HUES48 (cell line): Measurements from ENCODE around the gene TAF6L.

Experiments
- H3K27ac ChIP-seq: one replicate; pipeline ENCODE4 v1.7.0; 2013; ENCODE audit warnings: low read depth, low read length, inconsistent platforms
- H3K27me3 ChIP-seq: 2 replicates; pipeline ENCODE4 v1.6.1; 2013; ENCODE audit warnings: mild to moderate bottlenecking, low read length; ENCODE audit not compliant: control insufficient read depth, insufficient read depth
- H3K36me3 ChIP-seq: 2 replicates; pipeline ENCODE4 v1.6.1; 2013; ENCODE audit warnings: low read length; ENCODE audit not compliant: control insufficient read depth, insufficient read depth
- H3K4me1 ChIP-seq: 2 replicates; pipeline ENCODE4 v1.6.1; 2013; ENCODE audit warnings: mild to moderate bottlenecking, low read length; ENCODE audit not compliant: control insufficient read depth, insufficient read depth
- H3K4me3 ChIP-seq: 2 replicates; pipeline ENCODE4 v1.5.1; 2013; ENCODE audit warnings: mild to moderate bottlenecking, low read depth, low read length
- H3K9ac ChIP-seq: 2 replicates; pipeline ENCODE4 v1.6.1; 2013; ENCODE audit warnings: mild to moderate bottlenecking, low read depth, low read length, moderate library complexity
- H3K9me3 ChIP-seq: 2 replicates; pipeline ENCODE4 v1.6.1; 2013; ENCODE audit warnings: low read length; ENCODE audit not compliant: control insufficient read depth, insufficient read depth

Gene TAF6L, protein sequence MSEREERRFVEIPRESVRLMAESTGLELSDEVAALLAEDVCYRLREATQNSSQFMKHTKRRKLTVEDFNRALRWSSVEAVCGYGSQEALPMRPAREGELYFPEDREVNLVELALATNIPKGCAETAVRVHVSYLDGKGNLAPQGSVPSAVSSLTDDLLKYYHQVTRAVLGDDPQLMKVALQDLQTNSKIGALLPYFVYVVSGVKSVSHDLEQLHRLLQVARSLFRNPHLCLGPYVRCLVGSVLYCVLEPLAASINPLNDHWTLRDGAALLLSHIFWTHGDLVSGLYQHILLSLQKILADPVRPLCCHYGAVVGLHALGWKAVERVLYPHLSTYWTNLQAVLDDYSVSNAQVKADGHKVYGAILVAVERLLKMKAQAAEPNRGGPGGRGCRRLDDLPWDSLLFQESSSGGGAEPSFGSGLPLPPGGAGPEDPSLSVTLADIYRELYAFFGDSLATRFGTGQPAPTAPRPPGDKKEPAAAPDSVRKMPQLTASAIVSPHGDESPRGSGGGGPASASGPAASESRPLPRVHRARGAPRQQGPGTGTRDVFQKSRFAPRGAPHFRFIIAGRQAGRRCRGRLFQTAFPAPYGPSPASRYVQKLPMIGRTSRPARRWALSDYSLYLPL

DNA sequence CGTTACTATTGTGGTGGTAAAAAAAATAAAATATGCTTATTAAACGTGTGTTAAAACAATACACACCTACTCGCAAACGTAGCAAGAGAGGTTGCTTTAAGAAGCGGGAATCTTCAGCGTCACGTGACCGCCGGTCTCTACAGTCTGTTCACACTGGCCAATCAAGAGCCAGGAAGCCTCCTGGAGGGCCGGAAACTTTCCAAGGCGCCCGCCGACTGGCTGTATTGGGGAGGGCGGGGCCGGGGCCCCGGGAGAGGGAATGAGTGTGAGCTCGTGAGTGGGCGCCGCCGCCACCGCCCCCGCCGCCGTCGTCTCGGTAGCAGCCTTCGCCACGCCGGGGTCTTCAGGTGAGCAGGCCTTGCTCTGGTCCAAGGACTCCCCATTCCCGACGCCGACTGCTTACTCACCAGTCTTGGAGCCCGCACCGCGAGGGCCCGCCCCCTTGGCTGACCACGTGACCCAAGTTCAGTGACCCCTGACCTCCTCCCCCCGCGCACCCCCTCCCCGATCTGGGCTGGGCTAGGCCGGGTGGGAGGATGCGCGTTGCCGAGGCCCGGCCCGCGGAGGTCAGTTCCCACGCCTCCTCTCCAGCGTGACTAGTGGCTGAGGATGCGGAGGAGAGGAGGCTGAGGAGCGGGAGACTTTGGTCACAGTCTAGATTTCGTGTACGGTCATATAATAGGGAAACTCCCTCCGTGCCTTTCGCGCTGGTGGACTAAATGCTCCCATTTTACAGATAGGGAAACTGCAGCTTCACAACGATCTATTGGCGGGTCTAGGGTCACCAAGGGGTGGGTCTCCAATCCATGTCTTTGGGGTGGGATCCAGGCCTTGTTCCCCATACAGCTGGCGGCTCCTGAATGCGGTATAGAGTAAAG is at the start of gene TAF6L:
TAF6L (plus strand) TSS at position 253 of the 878 bp plus-strand sequence. CDS start 4,388 bp downstream, outside the sequence.
- H3K27ac ChIP-seq, result peak within 1 kb of the TSS; percentile 99
- H3K27me3 ChIP-seq, result no peaks in the 10 kb centered on the region
- peak within 1 kb of the TSS; percentile 90 for H3K9ac ChIP-seq
- H3K4me1 ChIP-seq, result peaks cover 18% of the 10 kb centered on the region
- H3K36me3 ChIP-seq, result peaks cover 40% of the 10 kb centered on the region
- no peaks in the 10 kb centered on the region for H3K9me3 ChIP-seq
- H3K4me3 ChIP-seq, result peak within 1 kb of the TSS; percentile 97

DNA sequence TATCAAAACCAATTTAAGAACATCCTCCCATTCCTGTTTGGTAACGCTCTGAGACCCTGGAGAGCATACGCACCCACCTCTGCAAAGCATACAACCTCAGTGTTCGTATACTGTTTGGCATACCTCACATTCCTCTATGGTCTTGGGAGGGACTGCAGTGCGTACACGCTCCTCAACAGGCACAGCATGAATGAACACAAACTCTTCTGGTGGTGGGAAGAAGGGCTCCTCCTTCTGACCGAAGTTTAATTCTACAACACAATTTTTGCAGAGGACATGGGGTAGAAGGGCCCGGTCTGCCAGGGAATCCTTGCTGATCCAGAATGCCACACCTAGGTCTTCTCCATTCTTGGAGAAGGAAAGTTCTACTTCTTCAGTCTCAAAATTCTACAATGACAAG is 49.2 kb upstream of the TAF6L start:
- Histone ChIP-seq H3K9me3 (no peaks in the 10 kb centered on the region), H3K4me1 (0 out of 2 replicates have a peak, but pooled peaks cover 9% of the 10 kb centered on the region), H3K4me3 (no peak overlapping the region), H3K9ac (no peak overlapping the region), H3K36me3 (peaks cover 78% of the 10 kb centered on the region), H3K27me3 (no peaks in the 10 kb centered on the region), H3K27ac (no peak overlapping the region)

DNA sequence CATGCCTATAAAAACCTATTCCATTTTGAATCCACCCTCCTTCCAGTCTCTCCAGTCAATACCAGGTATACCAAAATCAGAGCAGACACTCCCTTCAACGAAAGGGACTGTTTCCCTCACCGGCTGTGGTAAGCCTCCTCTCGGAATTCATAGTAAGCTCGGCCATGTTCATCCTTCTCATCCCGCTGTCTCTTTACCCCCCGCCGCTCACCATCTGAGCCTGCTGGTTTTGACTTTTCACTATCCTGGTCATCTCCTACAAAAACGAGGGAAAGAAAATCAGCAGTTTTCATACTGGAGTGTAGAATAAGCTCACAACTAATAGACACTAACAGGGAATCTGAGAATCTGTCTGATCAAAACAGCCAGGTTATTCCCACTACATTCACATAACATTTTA is 47.0 kb upstream of the TAF6L start:
- 0 out of 2 replicates have a peak, but pooled peaks cover 9% of the 10 kb centered on the region for H3K4me1 ChIP-seq
- no peak overlapping the region for H3K4me3 ChIP-seq
- no peak overlapping the region for H3K27ac ChIP-seq
- H3K36me3 ChIP-seq, result peaks cover 57% of the 10 kb centered on the region
- H3K27me3 ChIP-seq, result no peaks in the 10 kb centered on the region
- H3K9ac ChIP-seq, result no peak overlapping the region
- H3K9me3 ChIP-seq, result no peaks in the 10 kb centered on the region

DNA sequence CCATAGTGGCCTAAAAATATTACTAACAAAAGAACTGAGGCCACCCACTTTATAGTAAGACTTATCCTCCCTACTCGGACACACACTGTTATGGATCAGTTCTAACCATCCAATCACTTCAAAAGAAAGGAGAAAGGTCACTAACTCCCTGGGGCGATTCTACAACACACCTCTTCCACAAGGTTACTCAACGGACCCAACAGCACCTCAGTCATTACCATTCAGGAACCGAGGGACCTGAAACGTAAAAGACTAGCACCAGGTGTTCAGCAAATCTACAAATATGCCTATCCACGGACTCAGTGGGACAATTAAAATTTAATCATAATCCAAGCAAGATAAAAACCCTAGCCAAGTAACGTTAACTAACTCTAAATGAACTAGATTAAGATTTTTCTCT is 45.5 kb upstream of the TAF6L start:
- Histone ChIP-seq H3K9ac (peak overlapping the region; percentile 71), H3K27ac (peak overlapping the region; percentile 98), H3K4me1 (0 out of 2 replicates have a peak, but pooled peaks cover 9% of the 10 kb centered on the region), H3K9me3 (no peaks in the 10 kb centered on the region), H3K4me3 (peak overlapping the region; percentile 88), H3K36me3 (peaks cover 47% of the 10 kb centered on the region), H3K27me3 (no peaks in the 10 kb centered on the region)

DNA sequence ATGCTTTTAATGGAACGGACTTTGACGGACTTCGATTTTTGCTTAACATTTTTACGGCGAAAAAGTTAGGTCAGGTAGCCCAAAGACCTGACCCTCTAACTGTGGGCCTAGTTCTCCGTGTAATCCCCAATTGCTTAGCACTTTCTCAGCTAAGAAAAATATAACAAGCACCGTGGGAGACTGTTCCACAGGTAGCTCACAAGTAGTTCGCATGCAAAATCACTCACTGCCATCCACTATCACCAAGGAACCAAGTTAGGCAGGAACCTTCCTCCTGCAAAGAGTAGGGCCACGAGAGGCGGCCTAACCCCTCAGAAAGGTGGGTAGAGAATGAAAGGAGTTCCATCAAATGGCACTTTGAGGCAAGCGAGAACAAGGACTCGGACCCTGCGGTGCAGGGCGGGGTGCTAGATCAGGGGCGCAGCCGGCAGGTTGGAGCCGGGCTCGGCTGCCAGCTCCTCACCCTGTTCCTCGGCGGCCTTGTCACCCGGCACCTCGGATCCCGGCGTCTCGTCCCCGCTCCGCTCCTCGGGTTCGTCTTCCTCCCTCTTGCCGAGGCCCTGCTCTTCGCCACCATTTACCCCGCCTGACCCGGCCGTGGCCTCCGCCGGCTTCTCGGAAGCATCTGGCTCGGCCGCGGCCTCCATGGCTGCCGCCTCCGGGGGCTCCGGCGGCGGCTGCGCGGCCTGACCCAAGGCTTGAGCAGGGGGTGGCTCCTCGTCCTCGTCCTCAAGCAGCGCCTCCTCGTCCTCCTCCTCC is 44.9 kb upstream of the TAF6L start:
- Histone ChIP-seq H3K27me3 (no peaks in the 10 kb centered on the region), H3K9ac (peak overlapping the region; percentile 71), H3K4me1 (0 out of 2 replicates have a peak, but pooled peaks cover 9% of the 10 kb centered on the region), H3K4me3 (peak overlapping the region; percentile 88), H3K9me3 (no peaks in the 10 kb centered on the region), H3K36me3 (peaks cover 45% of the 10 kb centered on the region), H3K27ac (peak overlapping the region; percentile 98)

DNA sequence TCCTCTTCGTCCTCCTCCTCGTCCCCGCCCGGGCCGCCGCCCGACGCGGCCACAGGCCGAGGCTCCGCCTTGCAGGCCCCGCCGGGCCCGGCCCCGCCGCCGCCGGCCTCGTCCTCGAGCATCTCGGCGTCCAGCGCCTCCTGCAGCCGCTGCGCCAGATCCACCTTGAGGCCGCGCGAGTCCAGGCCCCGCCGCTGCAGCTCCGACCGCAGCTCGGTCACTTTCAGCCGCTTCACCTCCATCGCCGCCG is 44.4 kb upstream of the TAF6L start:
- Histone ChIP-seq H3K9ac (peak overlapping the region; percentile 71), H3K27me3 (no peaks in the 10 kb centered on the region), H3K4me3 (peak overlapping the region; percentile 88), H3K4me1 (0 out of 2 replicates have a peak, but pooled peaks cover 9% of the 10 kb centered on the region), H3K9me3 (no peaks in the 10 kb centered on the region), H3K36me3 (peaks cover 40% of the 10 kb centered on the region), H3K27ac (peak overlapping the region; percentile 98)

DNA sequence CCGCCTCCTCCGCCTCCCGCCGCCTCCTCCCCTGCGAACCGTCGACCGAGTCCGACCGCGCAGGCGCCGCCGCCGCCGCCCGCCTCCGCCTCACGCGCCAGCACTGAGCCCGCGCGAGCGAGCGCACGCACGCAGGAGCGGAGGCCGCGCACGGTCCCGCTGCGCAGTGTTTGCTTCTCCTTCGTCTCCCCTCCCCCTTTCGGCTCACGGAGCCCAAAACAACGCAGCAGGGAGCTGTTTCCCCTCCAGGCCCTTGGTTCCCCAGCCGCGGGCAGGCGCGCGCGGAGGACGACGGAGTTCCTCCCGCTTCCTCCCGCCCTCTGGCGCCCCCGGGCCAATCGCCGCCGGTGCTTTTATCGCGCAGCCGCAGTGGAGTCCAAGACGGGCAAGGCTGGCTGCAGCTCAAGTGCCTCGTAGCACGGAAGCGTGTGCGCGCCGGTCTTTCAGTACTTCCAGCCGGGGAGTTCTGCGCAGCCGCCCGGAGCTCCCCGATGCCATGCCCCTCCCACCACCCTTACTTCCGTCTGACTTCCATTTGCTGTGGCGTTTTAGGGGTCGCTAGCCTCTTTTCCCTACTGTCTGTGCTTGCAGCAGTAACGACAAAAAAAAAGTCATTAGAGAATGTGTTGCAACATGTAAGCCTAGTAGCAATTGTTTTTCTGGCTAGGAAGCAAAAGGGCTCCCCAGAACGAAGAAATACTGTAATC is 43.9 kb upstream of the TAF6L start, which contains the start of gene HNRNPUL2:
HNRNPUL2 (minus strand) TSS at position 293 of the 707 bp plus-strand sequence. CDS start 301 bp downstream, outside the sequence.
- peaks cover 35% of the 10 kb centered on the region for H3K36me3 ChIP-seq
- H3K27ac ChIP-seq, result peak within 1 kb of the TSS; percentile 98
- H3K9ac ChIP-seq, result peak within 1 kb of the TSS; percentile 84
- no peaks in the 10 kb centered on the region for H3K9me3 ChIP-seq
- no peaks in the 10 kb centered on the region for H3K27me3 ChIP-seq
- H3K4me1 ChIP-seq, result 0 out of 2 replicates have a peak, but pooled peaks cover 9% of the 10 kb centered on the region
- H3K4me3 ChIP-seq, result peak within 1 kb of the TSS; percentile 88

DNA sequence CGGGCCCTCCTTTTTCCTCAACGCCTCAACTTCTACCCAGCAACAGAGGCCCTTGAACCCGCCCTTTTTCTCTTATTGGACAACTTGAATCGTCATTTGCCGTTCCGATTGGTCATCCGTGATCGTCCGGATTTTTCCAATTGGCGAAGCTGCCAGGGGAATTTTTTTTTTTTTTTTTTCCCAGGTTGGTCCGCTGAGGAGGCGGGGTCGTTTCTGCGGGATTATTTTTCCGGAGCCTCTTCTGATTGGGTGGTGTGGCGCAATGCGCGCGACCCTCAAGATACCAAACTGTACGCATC is 43.4 kb upstream of the TAF6L start:
- Histone ChIP-seq H3K36me3 (peaks cover 30% of the 10 kb centered on the region), H3K27ac (peak overlapping the region; percentile 98), H3K4me3 (peak overlapping the region; percentile 88), H3K4me1 (0 out of 2 replicates have a peak, but pooled peaks cover 9% of the 10 kb centered on the region), H3K9me3 (no peaks in the 10 kb centered on the region), H3K9ac (peak overlapping the region; percentile 84), H3K27me3 (no peaks in the 10 kb centered on the region)

DNA sequence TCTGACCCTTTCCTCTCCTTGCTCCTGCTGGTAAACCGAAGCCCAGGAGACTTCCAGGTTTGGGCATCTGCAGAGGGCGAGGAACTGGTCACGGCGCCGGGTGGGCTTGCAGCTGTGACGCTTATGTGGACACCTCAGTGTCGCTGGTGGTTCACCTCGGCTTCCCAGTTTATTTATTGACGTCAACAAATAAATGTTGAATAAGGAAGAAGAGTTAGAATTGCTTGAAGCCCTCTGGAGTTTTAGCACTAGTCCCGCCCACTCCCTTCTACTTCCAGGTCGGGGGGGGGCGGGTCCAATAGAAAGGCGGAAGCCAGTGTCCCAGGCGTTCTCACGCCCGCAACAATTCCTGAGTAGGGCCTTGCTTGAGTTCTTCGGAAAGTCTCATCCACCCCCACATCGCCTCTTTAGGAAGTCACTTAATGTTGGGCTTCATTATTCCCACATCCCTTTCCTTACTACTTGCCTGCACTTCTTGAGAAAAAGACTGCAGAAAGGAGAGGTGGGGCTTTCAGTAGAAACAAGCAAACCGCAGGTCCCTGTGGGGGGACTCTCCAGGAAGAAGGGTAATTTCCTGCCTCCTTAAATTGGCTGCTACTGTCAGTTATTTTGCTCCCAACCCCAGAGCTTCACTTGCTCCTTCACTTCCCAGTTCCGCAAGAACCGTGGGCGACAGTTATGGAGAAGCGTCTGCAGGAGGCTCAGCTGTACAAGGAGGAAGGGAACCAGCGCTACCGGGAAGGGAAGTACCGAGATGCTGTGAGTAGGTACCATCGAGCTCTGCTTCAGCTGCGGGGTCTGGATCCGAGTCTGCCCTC is 42.8 kb upstream of the TAF6L start, which contains the start of gene TTC9C:
TTC9C (plus strand) TSS at position 316 of the 818 bp plus-strand sequence; CDS start at position 679, 363 bp downstream.
- H3K27me3 ChIP-seq, result no peaks in the 10 kb centered on the region
- peaks cover 30% of the 10 kb centered on the region for H3K36me3 ChIP-seq
- 0 out of 2 replicates have a peak, but pooled peaks cover 9% of the 10 kb centered on the region for H3K4me1 ChIP-seq
- peak within 1 kb of the TSS; percentile 88 for H3K4me3 ChIP-seq
- no peaks in the 10 kb centered on the region for H3K9me3 ChIP-seq
- H3K9ac ChIP-seq, result peak within 1 kb of the TSS; percentile 84
- peak within 1 kb of the TSS; percentile 98 for H3K27ac ChIP-seq
